ENCODE data around the gene MYO18B.

MYO18B gene

DNA sequence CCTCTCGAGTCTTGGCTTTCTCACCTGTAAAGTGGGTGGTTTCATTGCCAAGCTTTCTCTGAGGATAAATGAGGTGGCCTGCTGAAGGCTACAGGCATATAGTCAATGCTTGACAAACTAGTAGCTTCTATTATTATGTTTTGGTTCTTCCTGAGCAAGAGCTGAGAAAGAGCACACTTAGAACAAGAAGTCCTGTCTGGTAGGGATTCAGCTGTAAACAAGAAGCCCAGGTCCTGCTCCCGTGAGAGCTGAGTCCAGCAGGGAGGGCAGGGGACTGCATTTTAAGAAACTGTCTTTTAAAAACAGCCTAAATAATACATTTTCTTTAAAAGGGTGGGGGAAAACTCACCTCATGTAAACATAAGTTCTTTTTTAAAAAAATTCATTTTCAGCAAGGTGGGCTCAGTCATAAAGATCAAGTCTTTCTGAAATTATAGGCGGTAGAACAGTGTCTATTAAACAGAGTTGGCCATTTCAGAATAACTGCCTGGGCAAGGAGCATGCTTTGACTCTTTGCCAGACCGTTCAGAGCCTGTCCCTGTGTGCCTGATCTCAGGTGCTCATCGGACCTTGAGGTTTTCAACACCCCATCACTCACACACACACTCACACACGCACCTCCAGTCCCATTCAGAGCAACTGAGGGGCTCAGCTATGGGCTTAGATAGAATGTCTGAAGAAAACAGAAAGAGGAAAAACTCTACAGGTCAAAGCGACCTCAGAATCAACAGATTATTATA is 29.2 kb upstream of the MYO18B start:
- DNase-seq (ENCODE audit: low read depth) = no peak

DNA sequence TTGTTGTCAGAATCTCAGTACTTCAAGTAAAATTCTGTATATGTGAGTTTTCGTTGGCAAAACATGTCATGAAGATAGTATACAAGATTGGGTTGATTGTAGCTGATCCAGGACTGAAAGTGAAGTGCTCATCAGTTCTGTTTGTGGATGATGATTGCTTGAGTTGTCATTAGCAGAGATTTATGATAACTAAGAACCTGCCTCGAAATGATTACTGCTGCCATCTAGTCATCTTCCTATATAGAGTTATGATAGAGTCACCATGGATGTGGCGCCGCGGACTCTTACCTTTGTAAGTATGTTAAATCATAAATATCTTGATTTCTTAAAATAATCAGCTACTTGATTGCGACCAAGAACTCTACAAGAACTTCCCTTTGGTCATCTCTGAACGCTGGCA is 27.9 kb upstream of the MYO18B start:
- DNase-seq (ENCODE audit: low read depth) = no peak

DNA sequence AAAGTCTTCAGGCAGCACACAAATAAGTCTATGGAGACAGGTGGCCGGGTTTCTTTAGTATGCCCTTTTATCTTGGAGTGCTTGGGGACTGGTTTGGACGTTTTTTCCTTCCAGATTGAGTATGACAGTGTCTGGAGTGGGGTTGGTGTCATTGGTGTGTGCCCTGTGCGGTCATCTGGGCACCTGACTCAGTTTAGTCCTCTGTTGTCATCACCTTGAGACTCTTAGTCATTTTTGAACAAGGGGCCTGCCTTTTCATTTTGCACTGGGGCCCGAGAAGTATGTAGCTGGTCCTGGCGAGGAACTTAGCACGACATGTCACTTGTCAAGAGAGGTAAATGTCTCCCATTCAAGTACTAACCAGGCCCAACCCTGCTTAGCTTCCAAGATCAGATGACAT is 27.2 kb upstream of the MYO18B start:
- DNase-seq (ENCODE audit: low read depth) = no peak

DNA sequence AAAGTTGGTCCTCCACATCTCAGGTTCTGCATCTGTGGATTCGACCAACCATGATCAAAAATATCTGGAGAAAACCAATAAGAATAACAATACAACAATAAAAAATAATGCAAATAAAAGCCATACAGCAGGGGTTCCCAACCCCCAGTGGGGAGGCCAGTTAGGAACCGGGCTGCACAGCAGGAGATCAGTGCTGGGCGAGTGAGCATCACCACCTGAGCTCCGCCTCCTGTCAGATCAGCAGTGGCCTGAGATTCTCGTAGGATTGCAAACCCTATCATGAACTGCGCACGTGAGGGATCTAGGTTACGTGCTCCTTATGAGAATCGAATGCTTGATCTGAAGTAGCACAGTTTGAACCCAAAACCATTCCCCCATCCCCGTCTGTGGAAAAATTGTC is 25.4 kb upstream of the MYO18B start:
- no peak for DNase-seq (ENCODE audit: low read depth)

DNA sequence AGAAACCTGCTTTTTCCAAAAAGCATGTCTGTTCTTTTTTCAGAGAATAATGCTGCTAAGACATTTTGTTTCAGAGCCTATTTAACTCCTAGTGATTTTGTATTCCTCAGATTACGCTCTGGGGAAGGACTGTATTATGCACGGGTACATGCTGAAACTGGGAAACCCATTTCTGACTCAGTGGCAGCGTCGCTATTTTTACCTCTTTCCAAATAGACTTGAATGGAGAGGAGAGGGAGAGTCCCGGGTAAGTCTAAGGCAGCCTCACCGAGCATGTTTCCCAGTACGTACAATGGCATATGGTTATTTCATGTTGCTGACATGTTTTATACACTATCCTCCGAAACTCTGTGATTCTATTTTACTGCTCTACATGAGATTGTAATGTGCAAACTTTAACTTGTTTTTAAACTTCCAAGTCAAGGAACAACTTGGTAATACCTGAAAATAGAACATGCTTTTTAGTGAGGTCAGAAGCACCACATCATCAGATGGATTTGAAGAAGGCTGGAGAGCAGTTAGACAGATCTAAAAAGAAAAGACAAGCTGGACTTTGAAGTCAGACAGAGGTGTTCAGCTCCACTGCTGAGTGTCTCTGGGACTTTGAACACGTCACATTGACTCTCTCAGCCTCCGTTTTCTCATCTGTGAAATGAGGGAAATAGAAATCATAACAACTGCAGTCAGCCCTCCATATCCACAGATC is 23.7 kb upstream of the MYO18B start:
- DNase-seq (ENCODE audit: low read depth) = no peak

DNA sequence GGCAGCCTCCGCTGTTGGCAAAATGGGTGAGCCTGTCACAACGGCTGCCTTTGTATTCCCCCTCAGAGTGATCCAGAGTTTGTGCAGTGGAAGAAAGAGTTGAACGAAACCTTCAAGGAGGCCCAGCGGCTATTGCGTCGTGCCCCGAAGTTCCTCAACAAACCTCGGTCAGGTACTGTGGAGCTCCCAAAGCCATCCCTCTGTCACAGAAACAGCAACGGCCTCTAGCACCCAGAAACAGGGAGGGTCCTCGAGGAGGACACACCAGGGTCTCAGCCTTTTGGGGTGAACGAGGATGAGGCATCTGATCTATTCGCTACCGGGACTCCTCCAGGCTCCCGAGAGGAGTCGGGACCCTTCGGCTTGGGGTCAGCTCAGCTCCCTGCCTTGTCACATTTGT is 19.8 kb upstream of the MYO18B start:
- no peak for DNase-seq (ENCODE audit: low read depth)

DNA sequence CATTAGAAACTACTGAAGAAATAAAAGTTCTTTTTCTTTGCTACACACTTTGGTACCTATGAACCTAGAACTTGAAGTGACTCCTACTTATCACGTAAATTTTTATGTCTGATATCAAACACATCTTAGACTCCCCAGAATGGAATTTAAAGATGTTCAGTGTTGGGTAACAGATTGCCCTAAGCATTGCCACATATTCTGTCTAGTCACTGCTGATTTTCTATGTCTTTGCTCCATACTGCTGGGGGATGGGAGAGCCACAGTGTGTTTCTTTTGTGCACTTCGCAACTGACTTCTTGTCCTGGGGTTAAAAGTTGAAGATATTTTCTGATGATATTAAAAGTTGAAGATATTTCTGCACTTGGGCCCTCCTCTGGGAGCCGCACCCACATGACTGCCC is 19.4 kb upstream of the MYO18B start:
- DNase-seq (ENCODE audit: low read depth) = no peak

DNA sequence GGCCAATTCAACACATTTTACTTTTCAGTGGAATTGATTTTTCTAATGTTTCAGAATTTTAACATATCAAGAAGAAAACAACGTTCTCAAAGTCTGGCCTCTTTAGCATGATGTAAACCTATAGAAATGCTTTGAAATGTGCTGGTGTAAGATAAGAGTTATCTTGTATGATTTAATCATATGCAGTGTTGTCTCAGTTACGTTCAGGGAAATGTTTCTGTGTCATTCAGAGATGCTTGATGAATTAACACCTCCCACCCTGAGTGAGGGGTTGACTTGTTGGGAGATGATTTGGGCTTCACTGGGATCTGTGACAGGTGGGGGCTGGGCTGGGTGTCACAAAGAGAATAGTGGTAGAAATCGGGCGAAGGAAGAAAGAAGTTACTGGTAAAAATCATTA is 15.7 kb upstream of the MYO18B start:
- DNase-seq (ENCODE audit: low read depth) = no peak

DNA sequence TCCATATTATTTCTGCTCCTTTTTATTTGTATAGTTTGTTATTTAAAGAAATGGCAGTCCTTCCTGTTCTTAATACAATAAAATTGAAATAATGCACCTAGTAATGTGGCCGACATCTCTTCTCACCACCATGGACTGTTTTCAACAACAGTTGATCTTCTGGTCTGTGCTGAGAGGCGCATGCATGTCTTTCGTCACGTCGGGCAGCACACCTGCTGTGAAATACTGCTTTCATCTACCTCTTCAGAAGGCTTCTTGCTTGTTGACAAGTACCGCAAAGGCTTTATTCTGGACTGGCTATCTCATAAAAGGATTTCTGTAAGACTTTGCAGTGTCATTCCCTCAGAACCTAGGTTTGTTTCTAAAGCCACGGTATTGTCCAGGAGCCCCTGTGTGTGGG is 13.9 kb upstream of the MYO18B start:
- no peak for DNase-seq (ENCODE audit: low read depth)

DNA sequence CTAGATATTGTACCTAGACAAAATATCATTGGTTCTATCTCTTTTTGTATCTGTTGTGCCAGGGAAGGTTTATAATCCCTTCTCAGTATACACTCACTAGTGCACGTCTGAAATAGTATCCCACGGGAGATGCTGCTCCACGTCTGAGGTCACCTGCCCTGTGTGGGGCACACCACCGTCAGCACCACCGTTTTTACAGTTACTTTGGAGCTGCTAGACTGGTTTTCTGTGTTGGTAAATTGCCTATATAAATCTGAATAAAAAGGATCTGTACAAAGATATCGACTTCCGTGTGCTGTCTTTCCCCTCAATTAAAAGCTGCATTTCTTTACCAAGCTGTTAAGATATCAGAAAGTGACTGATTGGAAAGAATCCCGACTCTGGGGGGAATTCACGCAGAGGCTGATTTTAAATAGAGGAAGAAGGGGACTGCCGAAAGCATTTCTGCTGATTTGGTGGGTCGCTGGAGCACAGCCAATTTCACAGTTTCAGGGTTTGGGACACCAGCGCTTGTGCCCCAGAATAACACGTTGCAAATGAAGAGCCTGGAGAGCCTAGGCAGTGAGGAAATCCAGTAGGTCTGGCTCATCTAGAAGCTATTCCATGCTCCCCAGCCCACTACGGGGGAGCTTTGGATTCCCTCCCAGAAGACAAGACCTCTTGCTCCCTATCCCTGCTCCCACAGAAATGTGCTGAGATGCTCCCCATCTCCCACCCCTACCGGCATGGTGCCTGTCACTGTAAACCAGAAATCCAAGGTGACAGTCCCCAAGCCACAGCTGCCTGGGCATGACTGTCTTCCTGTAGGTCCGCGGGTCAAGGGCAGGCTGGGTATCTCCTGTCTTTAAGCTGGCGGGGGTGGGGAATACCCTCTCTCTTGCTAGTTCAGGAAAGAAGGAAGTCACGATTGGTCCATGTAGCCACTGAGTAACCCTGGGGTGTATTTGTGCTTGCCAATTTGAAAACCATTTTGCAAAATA is 12.7 kb upstream of the MYO18B start:
- no peak for DNase-seq (ENCODE audit: low read depth)

DNA sequence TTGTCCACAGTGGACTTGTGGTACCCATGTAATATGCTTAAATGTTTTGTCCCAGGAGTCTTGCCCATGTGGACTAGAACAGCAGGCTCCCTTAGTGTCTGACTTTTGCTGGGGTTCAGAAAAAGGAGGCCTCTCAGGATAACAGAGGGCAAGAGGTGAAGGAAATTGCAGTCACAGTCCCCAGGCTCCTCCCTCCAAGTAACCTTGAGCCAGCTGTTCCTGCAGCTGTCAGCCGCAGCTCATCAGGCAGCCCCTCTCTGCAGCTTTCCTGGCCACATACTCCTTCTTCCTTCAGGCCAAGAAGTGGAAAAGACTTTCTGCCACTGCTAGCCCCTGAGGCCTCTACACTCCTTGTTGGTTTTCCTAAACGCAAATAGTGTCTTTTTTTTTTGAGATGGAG is 6.3 kb upstream of the MYO18B start:
- no peak for DNase-seq (ENCODE audit: low read depth)

DNA sequence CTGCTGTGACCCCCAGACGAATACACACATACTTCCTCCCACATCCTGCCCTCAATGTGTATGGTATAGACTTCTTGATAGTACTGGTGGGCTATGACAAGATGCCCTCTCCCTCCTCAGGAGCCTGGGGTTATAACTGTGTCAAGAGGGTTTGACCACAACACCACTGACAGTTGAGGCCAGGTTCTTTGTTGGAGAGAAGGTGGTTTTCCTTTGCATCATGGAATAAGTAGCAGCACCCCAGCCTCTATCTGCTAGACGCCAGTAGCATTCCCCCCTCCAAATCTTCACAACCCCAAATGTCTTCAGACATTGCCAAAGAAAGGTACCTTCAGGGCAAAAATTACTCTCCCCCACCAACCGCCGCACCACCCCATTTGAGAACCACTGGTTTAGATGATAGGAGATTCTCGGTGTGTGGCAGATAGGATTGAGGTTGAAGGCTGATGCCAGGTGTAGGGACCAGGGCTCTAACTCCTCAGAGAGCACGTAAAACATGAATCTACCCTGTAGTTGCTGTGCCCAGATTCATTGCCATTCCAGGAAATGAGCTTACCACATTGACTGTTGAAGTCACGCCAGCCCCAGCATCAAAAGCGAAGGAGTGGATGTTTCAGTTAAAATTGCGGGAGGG is 5.5 kb upstream of the MYO18B start:
- no peak for DNase-seq (ENCODE audit: low read depth)

DNA sequence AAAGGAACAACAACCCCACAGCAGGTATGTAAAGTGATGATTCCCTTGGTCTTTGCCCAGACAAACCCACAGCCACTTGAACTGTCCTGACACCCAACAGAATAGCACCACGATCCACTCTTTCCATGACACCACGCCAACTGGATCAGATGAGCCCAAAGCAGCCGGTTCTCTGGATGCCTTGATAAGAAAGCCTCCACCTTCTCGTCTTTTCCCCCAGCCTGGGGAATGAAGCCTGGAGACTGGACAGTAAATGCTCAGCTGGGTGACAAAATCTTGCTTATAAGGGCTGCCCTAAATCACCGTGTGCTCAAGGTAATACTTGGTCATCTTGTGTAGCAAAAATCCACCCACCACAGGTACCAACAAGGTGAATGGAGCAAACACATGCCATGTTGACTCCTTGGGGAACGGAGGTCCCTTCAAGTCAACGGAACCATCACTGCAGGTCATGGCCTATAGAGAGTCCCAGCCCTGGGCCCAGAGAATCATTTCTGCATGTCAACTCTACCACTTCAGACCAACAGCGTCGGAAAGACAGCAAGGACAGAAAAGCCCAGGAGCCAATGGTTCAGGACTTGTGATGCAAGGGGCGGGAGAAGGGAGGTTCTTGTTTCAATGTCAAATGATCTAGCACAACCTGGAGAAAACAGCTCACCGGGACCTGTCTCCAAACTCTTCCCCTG is 2.2 kb upstream of the MYO18B start:
- DNase-seq (ENCODE audit: low read depth) = no peak

DNA sequence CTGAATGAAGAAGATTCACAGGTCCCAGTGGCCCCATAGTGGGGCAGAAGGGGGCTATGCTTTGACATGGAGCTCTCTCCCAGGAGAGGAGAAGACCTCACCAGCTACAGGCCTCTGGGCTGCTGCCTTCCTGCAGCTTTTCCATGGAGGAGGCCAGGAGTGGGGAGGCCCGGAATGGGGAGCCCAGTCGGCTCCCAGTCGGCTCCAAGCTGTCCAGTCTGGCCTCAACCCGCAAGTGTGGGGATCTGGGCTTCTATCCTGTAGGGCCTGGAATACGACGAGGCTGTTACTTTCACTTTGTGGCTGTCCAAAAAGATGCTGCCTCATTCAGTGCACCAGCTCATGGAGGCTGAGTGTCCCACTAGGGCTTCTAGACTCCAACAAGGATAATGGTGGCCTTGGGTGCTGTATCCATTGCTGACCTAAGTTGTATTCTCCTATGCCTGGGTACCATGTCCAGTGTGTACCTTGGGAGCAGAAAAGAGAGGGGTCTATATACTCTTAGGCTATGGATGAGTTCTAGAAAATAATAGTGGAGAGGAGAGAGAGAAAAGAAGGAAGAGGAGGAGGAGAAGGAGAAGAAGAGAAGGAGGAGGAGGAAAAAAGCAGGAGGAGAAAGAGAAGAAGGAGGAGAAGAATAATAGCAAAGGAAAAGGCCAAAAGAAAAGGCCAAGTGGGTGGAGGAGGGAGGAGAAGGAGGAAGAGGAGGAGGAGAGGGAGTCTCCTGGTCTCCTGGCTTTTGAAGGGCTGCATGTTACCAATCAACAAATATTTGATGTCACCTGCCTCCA is 1.1 kb downstream of the MYO18B start:
- no peak for DNase-seq (ENCODE audit: low read depth)

DNA sequence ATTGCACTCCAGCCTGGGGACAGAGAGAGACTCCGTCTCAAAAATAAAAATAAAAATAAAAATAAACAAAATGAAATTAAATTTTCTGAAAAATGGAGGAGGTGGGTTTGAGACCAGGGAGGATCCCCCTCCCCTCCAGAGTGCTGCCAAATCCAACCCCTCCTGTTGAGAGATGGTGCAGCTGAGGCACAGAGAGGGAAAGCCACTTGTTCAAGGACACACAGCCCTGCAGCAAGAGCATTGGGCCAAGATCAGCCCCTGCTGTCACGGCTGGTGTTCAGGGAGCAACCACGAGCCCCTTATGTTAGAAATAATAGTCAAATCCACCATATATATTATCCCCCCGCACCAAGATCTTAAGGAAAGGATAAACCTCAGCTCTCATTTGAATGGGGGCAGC is 2.7 kb downstream of the MYO18B start:
- no peak for DNase-seq (ENCODE audit: low read depth)

DNA sequence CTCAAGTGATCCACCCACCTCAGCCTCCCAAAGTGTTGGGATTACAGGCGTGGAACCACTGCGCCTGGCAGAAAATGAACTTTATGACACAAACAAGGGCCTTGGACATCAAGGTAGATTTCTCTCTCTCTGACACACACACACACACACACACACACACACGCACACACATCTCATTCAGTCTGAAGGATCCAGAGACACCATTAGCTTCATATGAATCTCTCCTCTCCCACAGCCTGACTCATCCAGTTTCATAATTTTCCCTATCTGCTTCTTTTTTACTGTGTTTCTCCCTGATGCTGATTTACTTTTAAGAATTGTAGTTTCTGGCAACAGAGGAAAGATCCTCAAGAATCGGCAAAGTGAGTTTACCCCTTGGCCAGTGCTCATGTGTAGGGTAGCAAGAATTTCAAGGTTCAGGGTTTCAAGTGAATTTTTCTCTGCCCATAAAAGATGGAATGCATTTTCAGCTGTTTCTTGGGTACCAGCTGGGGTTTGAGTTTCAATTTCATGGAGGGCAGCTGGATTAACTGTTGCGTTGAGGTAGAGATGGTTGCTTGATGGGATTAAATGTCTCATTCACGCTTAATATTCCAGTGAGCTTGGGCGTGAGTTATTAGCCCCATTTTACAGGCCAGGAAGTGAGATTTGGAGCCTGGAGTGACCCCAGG is 3.5 kb downstream of the MYO18B start:
- DNase-seq (ENCODE audit: low read depth) = peak; percentile 47

DNA sequence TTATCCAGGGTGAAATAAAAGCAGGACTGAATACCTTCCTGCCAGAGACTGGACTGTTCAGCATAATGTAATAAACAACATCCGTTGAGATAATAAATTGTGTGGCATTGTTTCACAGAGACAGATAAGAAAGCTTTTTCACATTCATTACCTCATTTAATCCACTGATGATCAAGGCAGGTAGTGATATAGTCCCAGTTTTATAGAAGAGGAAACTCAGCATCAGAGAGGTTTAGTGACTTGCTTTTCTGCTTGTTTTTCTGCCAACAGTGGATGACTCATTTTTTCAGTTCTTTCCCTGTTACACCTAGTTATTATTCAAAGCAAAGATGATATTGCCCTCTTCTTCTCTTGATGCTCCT is 4.0 kb downstream of the MYO18B start:
- DNase-seq (ENCODE audit: low read depth) = no peak

DNA sequence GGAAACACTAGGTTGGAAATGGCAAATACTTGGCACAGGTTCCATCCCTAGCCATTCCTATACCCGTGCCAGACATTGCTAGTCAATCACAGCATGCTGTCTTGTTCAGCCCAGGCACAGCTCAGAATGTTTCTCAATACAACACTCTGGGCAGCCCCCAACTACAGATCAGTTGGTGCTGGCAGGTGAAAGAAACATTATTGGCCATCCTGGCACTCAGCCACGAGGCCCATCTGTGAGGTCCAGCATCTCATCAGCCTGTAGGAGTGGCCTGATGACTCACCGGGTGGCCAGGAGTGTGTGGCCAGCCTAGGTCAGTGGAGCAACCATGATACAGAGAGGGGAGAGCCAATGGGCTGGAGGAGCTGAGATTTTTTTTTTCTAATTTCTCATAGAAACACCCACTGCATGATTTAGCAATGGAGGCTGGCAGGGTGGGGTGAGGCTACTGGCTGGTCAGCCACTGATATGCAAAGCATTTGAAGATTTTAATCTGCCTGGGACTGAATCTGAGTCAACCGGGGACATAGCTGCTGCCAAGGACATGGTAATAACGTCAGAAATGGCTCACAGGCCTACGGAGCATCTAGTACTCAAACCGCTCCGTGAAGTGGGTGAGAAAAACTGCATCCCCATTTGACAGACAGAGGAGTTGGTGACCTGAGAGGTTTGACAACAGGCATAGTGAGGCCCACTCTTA is 5.4 kb downstream of the MYO18B start:
- peak; percentile 95 for DNase-seq (ENCODE audit: low read depth)

DNA sequence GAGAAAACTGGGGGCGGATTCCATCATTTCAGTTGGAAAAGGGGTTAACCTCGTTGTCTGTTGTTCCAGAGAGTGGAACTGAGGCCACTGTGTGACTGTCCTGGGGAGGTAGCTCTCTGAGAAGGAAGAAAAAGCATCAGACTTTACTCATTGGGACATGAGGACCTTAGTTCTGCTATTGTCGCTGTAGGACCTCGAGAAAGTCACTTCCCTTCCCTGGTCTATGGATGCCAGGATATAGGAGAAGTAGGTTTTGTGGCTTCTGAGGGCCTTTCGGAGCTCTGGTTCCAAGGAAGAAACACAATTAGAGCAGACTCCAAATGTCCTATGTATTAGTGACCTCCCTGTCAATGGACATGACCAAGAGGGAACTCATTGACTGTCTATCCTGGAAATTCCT is 6.2 kb downstream of the MYO18B start:
- no peak for DNase-seq (ENCODE audit: low read depth)

DNA sequence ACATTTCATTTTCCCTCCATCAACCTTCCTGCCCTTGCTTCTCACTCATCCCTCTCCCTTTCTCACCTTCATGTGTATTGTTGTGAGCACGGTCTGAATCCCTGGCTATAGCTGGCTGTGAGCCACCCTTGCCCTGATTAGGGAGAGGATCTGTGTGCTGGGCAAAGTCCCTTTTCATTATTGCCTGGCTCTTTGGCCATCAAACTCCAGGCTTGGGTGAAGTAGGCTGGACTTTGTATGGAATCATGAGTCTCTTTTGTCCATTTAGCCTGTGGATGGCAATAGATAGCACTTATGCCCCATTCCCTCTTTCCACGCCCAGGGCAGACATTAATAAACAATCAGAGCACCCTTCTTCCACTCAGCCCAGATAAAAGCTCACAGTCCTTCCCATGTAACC is 6.7 kb downstream of the MYO18B start:
- DNase-seq (ENCODE audit: low read depth) = no peak

All from fibroblast of gingiva (primary cell).